ENCODE data around the gene MRNIP. TPM values are rescaled to one million over a fixed set of nuclear protein-coding genes. Genes with fewer than 3 reads are reported as not detected.

Gene MRNIP
- total RNA-seq, 1 experiment from 2014 or later: 36.2 TPM

GRCh38 chr5:179800696-179801201 lies 57.9 kb downstream of the MRNIP start:
- H3K27ac ChIP-seq (ENCODE audit: low read depth, low read length): no peak overlapping the region
- no peak overlapping the region for H3K4me3 ChIP-seq (replicated peaks in 1 of 2; ENCODE audit: low read depth in 1 of 2, low read length in 2 of 2)
- CTCF ChIA-PET: no interaction called here
- H4K20me1 ChIP-seq (ENCODE audit: insufficient read depth): no peaks in the 10 kb centered on the region
- intact Hi-C loops (cut with micrococcal nuclease): loop anchor here (5.0 kb wide), 2 partner anchors 107 to 292 kb away; partner anchors contain the start of gene TBC1D9B
- TF ChIP-seq POLR2A (IDR thresholded peaks at IDR 0.05; ENCODE audit: borderline replicate concordance, extremely low read depth, insufficient read depth, insufficient read length) (no peak), CBX3 (IDR thresholded peaks at IDR 0.05; ENCODE audit: low read depth) (no peak), ELF1 (IDR thresholded peaks at IDR 0.05; ENCODE audit: borderline replicate concordance, low read depth) (no peak), ZBTB33 (IDR thresholded peaks at IDR 0.05; ENCODE audit: extremely low read depth, insufficient replicate concordance, low read length) (no peak), CTCF (IDR thresholded peaks at IDR 0.05 in 2 of 3, conservative IDR thresholded peaks at IDR 0.05 in 1 of 3; ENCODE audit: borderline replicate concordance in 1 of 3, insufficient read depth in 1 of 3, low read depth in 2 of 3, low read length in 2 of 3) (no peak), REST (IDR thresholded peaks at IDR 0.05; ENCODE audit: low read depth) (no peak), SIN3A (IDR thresholded peaks at IDR 0.05; ENCODE audit: low read depth) (no peak), EZH2 (IDR thresholded peaks at IDR 0.05) (no peak), ZNF274 (IDR thresholded peaks at IDR 0.05; ENCODE audit: low read depth, low read length) (no peak)
- no peak overlapping the region for H3K9ac ChIP-seq (ENCODE audit: low read length)
- no peak overlapping the region for H3K4me2 ChIP-seq (ENCODE audit: low read length)
- H3K36me3 ChIP-seq (ENCODE audit: control insufficient read depth in 1 of 2, insufficient read depth in 2 of 2, low read length in 2 of 2): peaks cover 5 to 20% of the 10 kb centered on the region in 2 experiments; a peak in 1 of 4 replicates
- DNase-seq (ENCODE audit: low read depth, low spot score): no peak
- no peak overlapping the region for H2AFZ ChIP-seq (ENCODE audit: low read depth, low read length, poor library complexity, severe bottlenecking)
- H3K79me2 ChIP-seq (ENCODE audit: insufficient read depth, low read length): peaks cover 37% of the 10 kb centered on the region
- H3K9me2 ChIP-seq (ENCODE audit: insufficient read depth): no peaks in the 10 kb centered on the region
- POLR2A ChIA-PET: no interaction called here
- no TSS peak for BruUV-seq (replicated peaks)
- RAD21 ChIA-PET (ENCODE audit: low non-redundant PET in 1 of 2, low total read pairs in 2 of 2, uncharacterized antibody in 2 of 2, unreplicated experiment in 2 of 2): no interaction called here
- H3K27me3 ChIP-seq (ENCODE audit: insufficient read depth, low read length): no peaks in the 10 kb centered on the region
- H3K4me1 ChIP-seq (ENCODE audit: control insufficient read depth in 1 of 2, insufficient read depth in 2 of 2, low read length in 2 of 2): peaks cover 31 to 49% of the 10 kb centered on the region in 2 experiments
- H3K9me3 ChIP-seq (ENCODE audit: control insufficient read depth in 1 of 2, insufficient read depth in 1 of 2, low read depth in 1 of 2, low read length in 2 of 2): no peaks in the 10 kb centered on the region
- no peak for ATAC-seq
